AG20443 (cell line): Measurements from ENCODE around the gene ARHGEF2.
"Not testable (repeated sequence)": the region's sequence is repeated elsewhere in the genome, so short reads cannot be mapped to it uniquely, and the experiment has no call there.

ENCODE experiments used
- DNase-seq: peaks from one replicate; pipeline ENCODE4 v3.0.0; 2012; ENCODE audit warnings: low spot score, mixed read lengths

The ARHGEF2 gene

GRCh38 chr1:155990005-155990739 lies 11.8 kb upstream of the ARHGEF2 start:
- DNase-seq: no peak

GRCh38 chr1:155989242-155990004 lies 11.1 kb upstream of the ARHGEF2 start:
- DNase-seq: peak; percentile 83

DNA sequence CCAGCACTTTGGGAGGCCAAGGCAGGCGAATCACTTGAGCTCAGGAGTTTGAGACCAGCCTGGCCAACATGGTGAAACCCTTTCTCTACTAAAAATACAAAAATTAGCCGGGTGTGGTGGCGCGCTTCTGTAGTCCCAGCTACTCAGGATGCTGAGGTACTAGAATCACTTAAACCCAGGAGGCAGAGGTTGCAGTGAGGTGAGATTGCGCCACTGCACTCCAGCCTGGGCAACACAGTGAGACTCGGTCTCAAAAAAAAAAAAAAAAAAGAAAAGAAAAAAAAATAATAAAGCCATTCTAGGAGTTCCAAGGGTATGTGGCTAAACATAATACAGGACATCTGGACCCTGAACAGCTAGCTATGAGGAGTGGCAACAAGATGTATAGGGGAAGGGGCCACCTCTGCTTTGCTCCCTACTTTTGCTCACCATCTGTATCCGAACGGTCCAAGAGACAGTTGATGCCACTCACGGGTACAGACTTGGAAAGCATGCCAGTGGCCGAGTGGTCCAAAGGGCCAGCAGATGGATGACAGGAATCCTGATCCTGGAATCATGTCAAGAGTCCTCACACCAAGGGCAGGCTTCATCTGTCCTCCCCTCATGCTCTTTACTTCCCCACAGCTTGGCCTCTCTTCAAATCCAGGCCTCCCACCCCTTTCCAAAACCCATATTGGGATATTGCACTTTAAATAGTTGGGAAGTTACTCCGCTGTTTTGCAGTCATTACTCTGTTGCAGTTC lies 6.7 kb upstream of the ARHGEF2 start:
- DNase-seq: not testable (repeated sequence)

GRCh38 chr1:155984341-155984740 lies 6.0 kb upstream of the ARHGEF2 start:
- no peak for DNase-seq

GRCh38 chr1:155983191-155984024 lies 5.1 kb upstream of the ARHGEF2 start:
- DNase-seq: peak; percentile 89

GRCh38 chr1:155982106-155982505 lies 3.8 kb upstream of the ARHGEF2 start:
- DNase-seq: no peak

DNA sequence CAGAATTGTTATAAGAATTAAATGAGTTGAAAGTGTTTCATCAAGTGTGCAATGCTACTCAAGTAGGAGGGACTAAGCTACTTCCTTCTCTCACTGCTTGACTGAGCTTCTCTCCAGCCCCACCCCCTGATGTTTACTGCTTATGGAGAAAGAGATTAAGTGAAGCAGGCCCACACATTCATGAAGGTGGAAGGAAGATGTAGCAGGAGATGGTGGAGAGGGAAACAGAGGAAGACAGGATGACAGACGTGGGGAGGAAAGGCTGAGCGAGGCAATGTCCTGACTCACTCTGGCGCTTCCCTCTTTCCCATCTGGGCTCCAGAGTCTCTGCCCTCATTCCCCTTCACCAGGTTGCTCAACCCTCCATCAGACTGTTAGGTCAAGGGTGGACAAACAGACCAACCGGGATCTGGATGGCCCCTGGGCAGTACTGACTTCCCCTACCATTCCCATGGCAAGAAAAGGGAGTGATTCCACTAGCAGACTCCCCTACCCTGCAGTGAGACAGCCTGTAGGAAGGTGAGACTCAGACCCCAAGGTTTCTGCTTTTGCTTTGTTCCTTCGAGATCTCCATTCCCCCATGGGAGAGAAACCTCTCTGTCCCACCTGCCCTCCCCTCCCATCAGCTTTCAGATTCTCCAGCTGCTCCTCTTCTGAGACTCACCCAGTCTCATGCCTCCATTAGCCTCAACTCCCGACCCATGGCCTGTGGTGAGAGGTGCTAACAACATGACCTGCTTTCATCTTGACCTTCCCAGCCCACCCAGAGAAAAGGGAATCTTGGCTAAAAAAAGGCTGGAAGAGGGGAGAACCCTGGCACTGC lies 3.1 kb upstream of the ARHGEF2 start:
- DNase-seq: peak; percentile 78

DNA sequence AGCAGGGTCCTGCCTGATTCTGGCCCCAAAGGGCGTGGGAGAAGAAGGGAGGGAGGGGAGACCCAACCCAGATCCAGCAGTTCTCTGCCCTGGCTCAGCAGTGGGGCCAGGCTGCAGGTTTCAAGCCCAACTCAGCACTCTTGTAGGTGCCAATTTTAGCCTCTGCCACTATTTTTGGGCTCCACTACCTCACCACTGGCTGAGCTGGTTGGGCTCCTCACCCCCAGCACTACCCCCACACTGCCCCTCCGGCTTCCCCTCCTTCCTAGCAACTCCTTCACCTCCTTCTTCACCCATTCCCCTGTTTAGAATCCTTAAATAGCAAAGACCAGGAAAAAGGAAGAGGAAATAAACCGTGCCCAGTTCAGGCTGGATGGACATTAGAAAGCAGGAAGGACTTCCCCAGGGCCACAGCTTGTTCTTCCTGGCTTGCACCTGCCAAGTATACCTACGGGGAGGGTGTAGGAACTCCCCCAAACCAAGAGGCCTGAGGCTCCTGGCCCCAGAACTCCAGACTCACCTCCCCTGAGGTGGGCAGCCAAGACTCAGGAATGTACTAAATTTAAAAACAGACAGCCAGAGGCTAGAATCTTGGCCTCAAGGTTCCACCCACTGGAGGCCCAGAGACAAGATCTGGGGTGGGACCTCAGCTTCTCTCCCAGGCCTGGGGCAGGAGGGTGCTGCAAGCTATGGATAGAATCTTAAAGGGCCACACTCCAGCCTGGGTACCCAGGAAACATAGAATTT lies 1.4 kb upstream of the ARHGEF2 start:
- DNase-seq: no peak

DNA sequence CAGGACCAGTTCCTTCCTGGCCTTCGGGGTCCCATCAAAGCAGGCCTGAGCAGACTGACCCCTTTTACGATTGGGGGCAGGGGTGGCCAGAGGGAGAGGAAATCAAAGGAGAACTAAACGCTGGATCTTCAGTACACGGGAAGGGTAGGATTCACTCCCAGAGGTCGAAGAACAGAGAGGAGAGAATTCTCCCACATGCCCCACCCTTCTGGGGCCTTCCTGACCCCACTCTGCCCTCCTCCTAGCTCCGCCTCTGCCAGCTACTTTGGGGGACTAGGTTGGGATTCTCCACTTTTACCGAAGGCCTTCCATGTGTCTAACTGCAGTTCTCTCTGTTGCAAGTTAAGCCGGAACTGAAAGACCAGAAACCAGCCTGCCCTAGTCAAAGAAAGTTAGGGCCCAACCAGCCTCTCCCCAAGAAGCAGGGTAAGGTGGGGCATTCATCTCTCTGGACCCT lies 654 bp upstream of the ARHGEF2 start:
- DNase-seq: no peak

GRCh38 chr1:155977690-155978324 lies 540 bp downstream of the ARHGEF2 start:
- peak; percentile 60 for DNase-seq

- DNase-seq: no peak
Observed at GRCh38 chr1:155976913-155977689, 1.2 kb downstream of the ARHGEF2 start.

DNA sequence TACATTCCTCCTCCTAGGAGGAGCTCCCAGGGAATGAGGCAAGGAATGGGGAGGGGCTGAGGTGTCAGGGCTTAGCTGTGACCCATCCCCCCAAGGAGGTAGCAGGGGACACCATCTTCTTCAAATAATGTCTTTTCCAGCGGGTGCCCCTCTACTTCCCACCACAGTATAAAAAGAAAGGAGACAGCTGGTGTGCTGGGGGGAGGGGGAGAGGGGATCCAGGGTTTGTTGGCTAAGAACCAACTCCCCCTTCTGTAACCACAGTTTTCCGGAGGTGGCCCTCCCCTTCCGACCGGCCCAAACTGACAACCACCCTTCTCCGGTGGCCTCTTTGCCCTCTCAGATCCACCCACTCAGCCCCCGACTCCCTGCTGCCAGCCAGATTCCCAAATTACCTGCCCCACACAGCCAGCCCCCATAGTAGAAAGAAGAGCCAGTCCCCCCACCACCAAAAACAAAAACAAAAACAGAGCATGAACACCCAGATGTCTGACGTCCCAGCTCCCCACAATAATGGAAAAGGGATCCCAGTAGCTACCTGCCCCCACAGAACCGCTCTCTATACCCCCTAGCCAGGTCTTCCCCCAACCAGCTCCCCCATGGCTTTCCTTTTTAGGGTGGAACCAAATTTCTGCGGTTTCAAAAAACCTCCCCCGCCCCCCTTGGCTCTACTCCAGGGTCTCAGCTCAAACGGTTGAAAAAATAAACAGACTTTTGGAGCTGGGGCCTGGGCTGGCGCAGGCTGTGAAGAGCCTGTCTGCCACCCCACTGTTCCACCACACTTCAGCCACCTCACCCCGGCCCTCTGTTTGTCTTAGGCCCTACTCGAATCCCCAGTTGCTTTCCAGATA lies 2.1 kb downstream of the ARHGEF2 start:
- peak; percentile 75 for DNase-seq

- DNase-seq: no peak
Observed at GRCh38 chr1:155975375-155976061, 2.8 kb downstream of the ARHGEF2 start.

- no peak for DNase-seq
Observed at GRCh38 chr1:155974208-155975115, 3.9 kb downstream of the ARHGEF2 start.

GRCh38 chr1:155973723-155974122 lies 4.6 kb downstream of the ARHGEF2 start:
- no peak for DNase-seq
